ENCODE data around the gene UBE2V1.

Gene UBE2V1

GRCh38 chr20:50115591-50116367 lies 2.8 kb upstream of the UBE2V1 start:
- no peak overlapping the region for H3K27ac ChIP-seq (ENCODE audit: low read length)
- TF ChIP-seq EZH2phosphoT487 (IDR thresholded peaks at IDR 0.05; ENCODE audit: low read length) (no peak), EZH2 (optimal IDR thresholded peaks at IDR 0.05; ENCODE audit: low read depth, low read length) (no peak), CTCF (IDR thresholded peaks at IDR 0.05; ENCODE audit: low read length) (no peak)
- no peaks in the 10 kb centered on the region; the same call in 1 of the 2 replicates for H4K20me1 ChIP-seq (ENCODE audit: insufficient read depth, low read length)
- no peaks in the 10 kb centered on the region for H3K36me3 ChIP-seq (replicated peaks; ENCODE audit: insufficient read depth, low read length)
- H2AFZ ChIP-seq (ENCODE audit: low read length) = peak overlapping the region; percentile 79
- H3F3A ChIP-seq (ENCODE audit: insufficient read depth, low read length) = peaks cover 25% of the 10 kb centered on the region
- peaks cover 29% of the 10 kb centered on the region for H3K4me1 ChIP-seq (ENCODE audit: low read length)
- peaks cover 45% of the 10 kb centered on the region for H3K79me2 ChIP-seq (ENCODE audit: low read length)
- H3K9me3 ChIP-seq (replicated peaks; ENCODE audit: insufficient read depth, low read length) = no peaks in the 10 kb centered on the region
- peak overlapping the region; percentile 97 for H3K4me2 ChIP-seq (ENCODE audit: low read depth, low read length)
- peak overlapping the region; percentile 71 for H3K9ac ChIP-seq (ENCODE audit: low read length)
- peak; percentile 94 for DNase-seq
- peak overlapping the region; percentile 74 for H3K4me3 ChIP-seq (ENCODE audit: low read length)
- H3K9me2 ChIP-seq (replicated peaks; ENCODE audit: insufficient read depth, low read length) = no peaks in the 10 kb centered on the region
- H3K27me3 ChIP-seq (replicated peaks; ENCODE audit: insufficient read depth, low read length) = no peaks in the 10 kb centered on the region

DNA sequence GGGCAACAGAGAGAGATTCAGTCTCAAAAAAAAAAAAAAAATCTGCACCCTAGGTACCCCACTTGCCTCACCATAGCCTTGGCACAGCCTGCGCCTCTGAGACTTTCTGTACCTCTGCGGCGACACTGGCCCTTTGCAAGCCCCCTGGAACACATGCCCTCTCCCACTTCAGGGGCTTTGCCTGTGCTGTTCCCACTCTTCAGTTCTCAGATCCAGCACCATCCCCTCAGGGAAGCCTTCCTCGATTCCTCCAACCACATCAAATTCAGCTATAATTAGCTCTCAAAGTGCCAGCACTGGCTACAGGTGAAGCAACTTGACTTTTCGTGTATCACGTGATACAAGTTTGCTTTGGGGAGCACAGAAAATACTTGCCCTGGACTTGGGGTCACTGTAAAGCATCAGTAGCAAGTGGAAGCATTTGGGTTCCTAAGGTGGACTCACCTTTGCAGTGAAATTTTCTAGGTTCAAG lies 2.1 kb upstream of the UBE2V1 start:
- Histone ChIP-seq H3K27ac (ENCODE audit: low read length) (no peak overlapping the region), H3K4me1 (ENCODE audit: low read length) (peaks cover 36% of the 10 kb centered on the region), H3K9me3 (replicated peaks; ENCODE audit: insufficient read depth, low read length) (no peaks in the 10 kb centered on the region), H3K27me3 (replicated peaks; ENCODE audit: insufficient read depth, low read length) (no peaks in the 10 kb centered on the region), H3K79me2 (ENCODE audit: low read length) (peaks cover 52% of the 10 kb centered on the region), H4K20me1 (ENCODE audit: insufficient read depth, low read length) (peaks cover 1% of the 10 kb centered on the region), H3K4me2 (ENCODE audit: low read depth, low read length) (peak overlapping the region; percentile 97), H3K9me2 (replicated peaks; ENCODE audit: insufficient read depth, low read length) (no peaks in the 10 kb centered on the region), H3K4me3 (ENCODE audit: low read length) (peak overlapping the region; percentile 74), H2AFZ (ENCODE audit: low read length) (peak overlapping the region; percentile 79), H3F3A (ENCODE audit: insufficient read depth, low read length) (peaks cover 32% of the 10 kb centered on the region), H3K9ac (ENCODE audit: low read length) (peak overlapping the region; percentile 71), H3K36me3 (replicated peaks; ENCODE audit: insufficient read depth, low read length) (no peaks in the 10 kb centered on the region)
- TF ChIP-seq EZH2 (optimal IDR thresholded peaks at IDR 0.05; ENCODE audit: low read depth, low read length) (no peak), CTCF (IDR thresholded peaks at IDR 0.05; ENCODE audit: low read length) (no peak), EZH2phosphoT487 (IDR thresholded peaks at IDR 0.05; ENCODE audit: low read length) (no peak)
- DNase-seq = no peak

GRCh38 chr20:50113420-50114224 lies 672 bp upstream of the UBE2V1 start:
- Histone ChIP-seq H4K20me1 (ENCODE audit: insufficient read depth, low read length) (peaks cover 11% of the 10 kb centered on the region), H3K9me3 (replicated peaks; ENCODE audit: insufficient read depth, low read length) (no peaks in the 10 kb centered on the region), H2AFZ (ENCODE audit: low read length) (peak overlapping the region; percentile 80), H3K4me3 (ENCODE audit: low read length) (peak overlapping the region; percentile 93), H3F3A (ENCODE audit: insufficient read depth, low read length) (peaks cover 37% of the 10 kb centered on the region), H3K36me3 (replicated peaks; ENCODE audit: insufficient read depth, low read length) (no peaks in the 10 kb centered on the region), H3K4me1 (ENCODE audit: low read length) (peaks cover 41% of the 10 kb centered on the region), H3K9ac (ENCODE audit: low read length) (peak overlapping the region; percentile 89), H3K79me2 (ENCODE audit: low read length) (peaks cover 66% of the 10 kb centered on the region), H3K4me2 (ENCODE audit: low read depth, low read length) (peak overlapping the region; percentile 96), H3K27me3 (replicated peaks; ENCODE audit: insufficient read depth, low read length) (no peaks in the 10 kb centered on the region), H3K9me2 (replicated peaks; ENCODE audit: insufficient read depth, low read length) (no peaks in the 10 kb centered on the region), H3K27ac (ENCODE audit: low read length) (peak overlapping the region; percentile 82)
- DNase-seq = peak; percentile 22
- TF ChIP-seq EZH2phosphoT487 (IDR thresholded peaks at IDR 0.05; ENCODE audit: low read length) (no peak), CTCF (IDR thresholded peaks at IDR 0.05; ENCODE audit: low read length) (no peak), EZH2 (optimal IDR thresholded peaks at IDR 0.05; ENCODE audit: low read depth, low read length) (no peak)
